Cerebellar nuclear complex (tissue), 1 donor: ENCODE results near the gene TRANK1.
"Not testable (repeated sequence)": the region's sequence is repeated elsewhere in the genome, so short reads cannot be mapped to it uniquely, and the experiment has no call there.

Experiments used
- DNase-seq, 2 experiments: peaks; one replicate each; lab custom pipeline; 2025; lab: John Stamatoyannopoulos, UW

Gene TRANK1

DNA sequence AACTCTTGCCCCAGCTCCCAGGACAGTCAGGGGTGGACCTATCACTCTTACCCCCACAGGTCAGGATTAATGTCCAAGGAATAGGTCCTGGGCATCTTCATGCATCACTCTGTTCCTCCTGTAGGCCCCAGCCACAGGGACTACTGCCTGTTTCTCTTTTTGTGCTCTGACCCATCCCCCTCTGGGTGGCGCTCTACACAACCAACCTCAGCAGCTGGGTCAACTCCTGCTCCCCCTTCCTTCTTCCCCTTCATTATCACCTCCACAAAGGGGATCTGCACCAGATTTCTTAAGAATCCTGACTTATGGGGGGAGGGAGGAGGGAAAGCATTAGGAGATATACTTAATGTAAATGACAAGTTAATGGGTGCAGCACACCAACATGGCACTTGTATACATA is 12.2 kb upstream of the TRANK1 start:
- no peak for DNase-seq

GRCh38 chr3:36956155-36956554 is 11.3 kb upstream of the TRANK1 start:
- no peak for DNase-seq

DNA sequence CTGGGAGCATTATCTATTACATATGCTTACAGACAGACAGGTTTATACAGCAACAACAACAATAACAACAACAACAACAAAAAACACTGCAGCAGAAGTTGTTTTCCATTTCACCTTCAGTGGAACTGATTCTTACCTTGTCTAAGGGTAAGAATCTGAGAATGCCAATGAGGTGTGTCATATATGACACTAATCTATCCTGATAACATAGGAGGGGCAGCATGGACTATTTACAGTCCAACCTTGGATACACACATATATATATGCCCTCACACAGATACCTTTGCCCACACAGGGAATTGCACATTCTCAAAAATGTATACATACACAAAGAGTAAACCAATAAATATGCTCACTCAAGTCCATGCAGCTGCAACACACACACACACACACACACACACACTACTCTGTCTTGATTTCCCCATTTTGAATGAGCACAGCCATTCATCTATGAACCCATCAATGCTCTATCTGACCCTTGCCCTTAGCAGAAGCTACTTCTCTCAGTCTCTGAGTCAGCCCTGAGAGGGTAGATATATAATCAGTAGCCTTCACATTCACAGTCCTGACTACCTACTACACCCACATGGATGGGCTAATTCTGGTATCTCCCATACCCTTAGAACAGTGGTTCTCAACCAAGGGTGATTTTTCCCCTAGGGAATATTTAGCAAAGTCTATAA is 9.7 kb upstream of the TRANK1 start:
- no peak for DNase-seq

DNA sequence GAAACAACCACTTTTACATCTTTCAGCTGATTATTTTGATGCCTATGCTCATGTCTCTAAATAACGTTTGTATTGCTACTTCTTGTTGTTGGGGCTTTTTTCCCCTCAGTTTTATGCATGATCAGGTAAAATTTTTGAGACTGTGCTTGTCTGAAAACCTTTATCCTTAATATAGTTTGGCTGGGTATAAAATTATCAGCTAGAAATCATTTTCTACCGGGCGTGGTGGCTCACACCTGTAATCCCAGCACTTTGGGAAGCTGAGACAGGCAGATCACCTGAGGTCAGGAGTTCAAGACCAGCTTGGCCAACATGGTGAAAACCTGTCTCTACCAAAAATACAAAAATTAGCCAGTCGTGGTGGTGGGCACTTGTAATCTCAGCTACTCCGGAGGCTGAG is 3.0 kb upstream of the TRANK1 start:
- not testable (repeated sequence) for DNase-seq

- DNase-seq = no peak
Measured at GRCh38 chr3:36945333-36945980, 603 bp upstream of the TRANK1 start.

GRCh38 chr3:36944012-36944640 is 728 bp downstream of the TRANK1 start:
- no peak for DNase-seq

DNA sequence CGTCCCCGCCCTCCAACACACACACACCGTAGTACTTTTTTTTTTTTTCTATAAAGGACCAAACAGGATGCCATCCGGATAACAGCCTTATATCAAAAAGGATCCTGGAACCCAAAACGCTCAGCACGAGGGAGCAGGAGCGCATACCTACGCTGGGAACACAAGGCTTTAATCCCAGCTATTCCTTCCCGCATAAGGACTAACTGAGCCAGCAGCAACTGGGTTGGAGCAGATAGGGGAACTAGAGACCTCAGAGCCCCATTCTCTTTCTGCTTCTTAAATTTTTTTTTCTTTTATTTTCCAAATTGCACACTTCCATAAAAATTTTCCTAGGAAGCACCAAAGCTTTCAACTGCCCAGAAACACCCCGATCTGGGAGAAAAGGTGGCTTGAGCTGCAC is 1.3 kb downstream of the TRANK1 start:
- no peak for DNase-seq

- no peak for DNase-seq
Measured at GRCh38 chr3:36942638-36943248, 2.1 kb downstream of the TRANK1 start.

DNA sequence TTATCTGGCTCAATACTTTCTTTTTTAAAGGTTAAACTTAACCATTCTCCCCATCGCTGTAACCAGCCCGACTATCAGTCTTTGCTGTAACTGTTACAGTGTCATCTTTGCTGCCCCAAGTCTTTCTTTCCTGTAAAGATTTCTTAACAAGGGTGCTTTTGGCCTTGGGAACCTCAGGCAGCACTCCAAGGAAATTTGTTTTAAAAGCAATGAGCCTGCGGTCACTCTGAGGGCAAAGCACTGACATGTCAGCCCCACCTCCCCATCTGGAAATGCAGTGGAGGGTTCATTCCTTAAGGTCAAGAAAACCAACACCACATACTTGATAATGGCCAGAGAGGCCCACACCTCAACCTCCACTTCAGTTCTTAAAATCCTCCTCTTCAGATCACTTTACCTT is 3.2 kb downstream of the TRANK1 start:
- no peak for DNase-seq

DNA sequence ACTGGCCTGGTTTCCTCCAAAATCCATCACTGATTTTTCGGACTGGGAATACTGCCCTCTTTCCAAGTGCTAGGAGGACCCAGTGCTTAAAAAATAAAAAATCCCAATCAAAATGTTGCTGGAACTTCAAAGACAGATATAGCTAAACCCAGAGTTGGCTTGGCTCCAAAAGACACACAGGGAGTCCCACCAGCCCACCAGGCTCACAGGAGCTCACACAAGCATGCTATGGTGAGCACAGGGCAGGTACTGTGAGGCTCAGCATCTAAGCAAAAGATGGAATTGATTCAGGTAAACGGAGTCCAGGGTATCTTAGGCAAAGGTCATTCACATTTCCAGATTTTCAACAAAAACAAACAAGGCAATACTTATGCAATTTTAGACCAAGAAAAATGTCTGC is 3.7 kb downstream of the TRANK1 start:
- no peak for DNase-seq

- no peak for DNase-seq
Measured at GRCh38 chr3:36937492-36937891, 7.4 kb downstream of the TRANK1 start.

- no peak for DNase-seq
Measured at GRCh38 chr3:36933540-36934296, 11.1 kb downstream of the TRANK1 start.

GRCh38 chr3:36931424-36931823 is 13.4 kb downstream of the TRANK1 start:
- DNase-seq = not testable (repeated sequence)

DNA sequence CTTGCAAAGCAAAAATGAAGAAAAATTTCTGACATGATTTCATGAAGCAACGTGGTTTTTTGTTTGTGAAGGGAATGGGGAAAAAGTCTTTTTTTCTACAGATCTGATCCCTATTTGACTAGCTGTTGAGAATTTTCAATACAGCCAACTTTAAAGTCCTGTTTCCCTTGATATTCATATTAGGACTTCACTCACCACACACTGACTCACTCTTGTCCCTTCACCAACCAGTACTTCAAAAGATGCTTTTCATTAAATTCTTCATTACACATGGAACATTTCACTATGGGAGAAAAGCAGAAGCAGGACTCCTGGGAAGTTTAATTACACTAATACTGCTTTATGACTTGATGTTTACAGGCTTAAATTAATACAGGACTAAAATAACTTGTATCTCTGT is 16.6 kb downstream of the TRANK1 start:
- no peak for DNase-seq

- DNase-seq = no peak
Measured at GRCh38 chr3:36926292-36926897, 18.5 kb downstream of the TRANK1 start.

- no peak for DNase-seq
Measured at GRCh38 chr3:36924744-36925521, 19.9 kb downstream of the TRANK1 start.

GRCh38 chr3:36923981-36924743 is 20.7 kb downstream of the TRANK1 start:
- no peak for DNase-seq

GRCh38 chr3:36923523-36923943 is 21.3 kb downstream of the TRANK1 start:
- no peak for DNase-seq

- DNase-seq = no peak
Measured at GRCh38 chr3:36920884-36921567, 23.8 kb downstream of the TRANK1 start.
